ENCODE measurements around the gene CHRFAM7A.
"Not testable (repeated sequence)": the region's sequence is repeated elsewhere in the genome, so short reads cannot be mapped to it uniquely, and the experiment has no call there.

DNA sequence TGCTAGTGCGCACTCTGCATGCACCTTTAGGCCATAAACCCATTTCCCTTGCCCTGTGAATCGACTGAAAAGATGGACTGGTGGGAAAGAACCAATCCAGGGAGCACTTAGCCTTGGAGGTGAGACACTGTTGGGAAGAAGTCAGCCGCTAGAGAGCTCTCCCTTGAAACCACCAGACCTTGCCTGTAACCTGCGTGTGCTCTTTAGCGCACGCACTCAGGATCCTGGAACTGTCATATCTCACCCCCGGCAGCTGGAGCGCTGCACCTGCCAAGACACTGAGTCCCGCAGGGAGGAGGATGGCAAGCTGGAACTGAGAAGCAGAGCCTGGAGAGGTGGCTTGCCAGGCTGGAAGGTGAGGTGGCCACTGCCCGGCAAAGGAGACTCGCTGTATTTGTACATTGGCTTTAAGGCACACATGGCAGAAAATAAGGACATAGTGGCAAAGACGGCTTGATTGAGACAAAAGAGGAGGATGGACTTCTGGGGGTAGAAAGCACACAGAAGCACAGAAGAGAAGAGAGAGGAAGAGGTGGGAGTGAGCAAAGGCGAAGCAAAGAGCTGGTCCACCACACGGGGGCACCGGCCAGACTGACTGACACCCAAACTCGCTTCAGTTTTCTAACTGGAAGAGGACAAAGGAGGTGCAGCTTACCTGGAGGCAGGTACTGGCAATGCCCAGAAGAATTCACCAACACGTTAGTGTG is 16.8 kb downstream of the CHRFAM7A start:
- not testable (repeated sequence) for TF ChIP-seq EZH2 (IDR thresholded peaks at IDR 0.05; ENCODE audit: insufficient read depth, poor library complexity, severe bottlenecking); EZH2phosphoT487 (IDR thresholded peaks at IDR 0.05; ENCODE audit: insufficient read depth, low read depth)
